ENCODE data around the gene ORMDL3.

DNA sequence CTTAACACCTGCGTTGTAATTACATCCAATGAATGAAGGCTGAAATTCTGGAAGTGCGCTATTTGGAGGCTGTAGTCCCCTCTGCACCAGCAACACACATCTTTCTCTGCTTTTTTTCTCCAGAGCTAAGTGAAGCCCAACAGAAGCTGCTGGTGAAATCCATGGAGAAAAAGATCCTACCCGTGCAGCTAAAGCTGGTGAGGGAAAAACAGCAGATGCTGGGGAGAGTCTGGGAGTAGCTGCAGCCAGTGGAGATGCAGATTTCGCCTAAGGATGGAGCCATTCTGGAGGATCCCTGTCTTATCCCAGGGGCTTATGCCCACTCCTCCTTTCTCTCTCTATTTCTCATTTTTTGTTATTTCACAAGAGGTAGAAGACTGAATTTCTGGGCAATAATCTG, 48.4 kb upstream of the ORMDL3 start:
- TF ChIP-seq PBX3 (IDR thresholded peaks at IDR 0.05; ENCODE audit: insufficient replicate concordance, low read depth, low read length) = no peak
- no peak for TF ChIP-seq CTCF (IDR thresholded peaks at IDR 0.05 in 2 of 3, conservative IDR thresholded peaks at IDR 0.05 in 1 of 3; ENCODE audit: control insufficient read depth in 2 of 3, extremely low read depth in 1 of 3, insufficient read depth in 1 of 3, low read depth in 3 of 3, low read length in 3 of 3)
- TF ChIP-seq JUND (IDR thresholded peaks at IDR 0.05; ENCODE audit: low read depth, low read length) = no peak
- no peak for TF ChIP-seq POLR2AphosphoS5 (IDR thresholded peaks at IDR 0.05; ENCODE audit: low read length)
- TF ChIP-seq BCL3 (IDR thresholded peaks at IDR 0.05; ENCODE audit: borderline replicate concordance, insufficient read depth, low read depth, low read length, poor library complexity, severe bottlenecking) = no peak
- no peak for TF ChIP-seq E2F8 (IDR thresholded peaks at IDR 0.05; ENCODE audit: low read depth, partially characterized antibody)
- TF ChIP-seq NFIC (IDR thresholded peaks at IDR 0.05; ENCODE audit: low read depth, low read length) = no peak

Data from GM12878 (cell line).